HG03196 (cell line): ENCODE measurements around the gene RNF212.

Experiments
- ATAC-seq: cut with Tn5 transposase; IDR thresholded peaks from one replicate; pipeline ENCODE4 v1.9.1; 2021; ENCODE audit not compliant: unreplicated experiment

RNF212 gene

GRCh38 chr4:1115528-1116293 is 2.3 kb upstream of the RNF212 start:
- no peak for ATAC-seq

- ATAC-seq: no peak
Observed at GRCh38 chr4:1112821-1113182, 562 bp downstream of the RNF212 start.

- ATAC-seq: no peak
Observed at GRCh38 chr4:1112174-1112820, 1.1 kb downstream of the RNF212 start.

- no peak for ATAC-seq
Observed at GRCh38 chr4:1111259-1111809, 2.0 kb downstream of the RNF212 start.

- no peak for ATAC-seq
Observed at GRCh38 chr4:1109898-1110506, 3.4 kb downstream of the RNF212 start.

GRCh38 chr4:1109333-1109732 is 4.0 kb downstream of the RNF212 start:
- ATAC-seq: no peak

GRCh38 chr4:1105662-1106061 is 7.7 kb downstream of the RNF212 start:
- no peak for ATAC-seq

- ATAC-seq: no peak
Observed at GRCh38 chr4:1105067-1105466, 8.3 kb downstream of the RNF212 start.

GRCh38 chr4:1104647-1105046 is 8.7 kb downstream of the RNF212 start:
- no peak for ATAC-seq

GRCh38 chr4:1099684-1100335 is 13.6 kb downstream of the RNF212 start:
- ATAC-seq: no peak

- no peak for ATAC-seq
Observed at GRCh38 chr4:1099270-1099669, 14.1 kb downstream of the RNF212 start.

- ATAC-seq: no peak
Observed at GRCh38 chr4:1098311-1098925, 14.9 kb downstream of the RNF212 start.

GRCh38 chr4:1097553-1097952 is 15.8 kb downstream of the RNF212 start:
- ATAC-seq: no peak

- ATAC-seq: no peak
Observed at GRCh38 chr4:1096841-1097240, 16.5 kb downstream of the RNF212 start.

- no peak for ATAC-seq
Observed at GRCh38 chr4:1094336-1094690, 19.1 kb downstream of the RNF212 start.

GRCh38 chr4:1093391-1094335 is 19.7 kb downstream of the RNF212 start:
- ATAC-seq: no peak

- no peak for ATAC-seq
Observed at GRCh38 chr4:1092983-1093361, 20.4 kb downstream of the RNF212 start.

GRCh38 chr4:1092026-1092982 is 21.1 kb downstream of the RNF212 start:
- ATAC-seq: no peak

- no peak for ATAC-seq
Observed at GRCh38 chr4:1091561-1091995, 21.8 kb downstream of the RNF212 start.
